ENCODE data around the gene PDZRN3. TPM values are rescaled to one million over a fixed set of nuclear protein-coding genes. Genes with fewer than 3 reads are reported as not detected.

The PDZRN3 gene
- total and polyA plus RNA-seq, 2 experiments from 2014 or later: 22.3 to 35.6 TPM

- no peak overlapping the region for H3K27ac ChIP-seq
- no peak overlapping the region for H3K9ac ChIP-seq
- H3F3A ChIP-seq (ENCODE audit: insufficient read depth): no peaks in the 10 kb centered on the region
- no peak for DNase-seq
- H3K27me3 ChIP-seq (replicated peaks; ENCODE audit: insufficient read depth): no peaks in the 10 kb centered on the region
- peaks cover 97% of the 10 kb centered on the region for H3K79me2 ChIP-seq (ENCODE audit: insufficient read depth)
- no peaks in the 10 kb centered on the region for H3K9me3 ChIP-seq (ENCODE audit: low read depth)
- 82% methylated on average over 11 of the region's 11 CpGs for WGBS, 2 experiments (ENCODE audit: low coverage in 1 of 2, low lambda C conversion rate in 2 of 2, missing lambda C conversion rate in 2 of 2)
- no peaks in the 10 kb centered on the region for H3K36me3 ChIP-seq (ENCODE audit: low read depth)
- in situ Hi-C loops (cut with MboI): no loop called here
- H2AFZ ChIP-seq: no peak overlapping the region
- no peak overlapping the region for H3K4me2 ChIP-seq (ENCODE audit: unreplicated experiment)
- H4K20me1 ChIP-seq (ENCODE audit: insufficient read depth): no peaks in the 10 kb centered on the region
- no peak overlapping the region for H3K4me3 ChIP-seq
- H3K9me2 ChIP-seq (ENCODE audit: insufficient read depth): no peaks in the 10 kb centered on the region
- peaks cover 16% of the 10 kb centered on the region; the same call in 1 of the 2 replicates for H3K4me1 ChIP-seq (ENCODE audit: insufficient read depth)
- TF ChIP-seq EZH2 (IDR thresholded peaks at IDR 0.05; ENCODE audit: insufficient read depth, poor library complexity, severe bottlenecking): no peak
- no peak for TF ChIP-seq EZH2phosphoT487 (IDR thresholded peaks at IDR 0.05; ENCODE audit: insufficient read depth, low read depth)
These were observed 197.6 kb downstream of the PDZRN3 start for GRCh38 chr3:73427048-73427706.

DNA sequence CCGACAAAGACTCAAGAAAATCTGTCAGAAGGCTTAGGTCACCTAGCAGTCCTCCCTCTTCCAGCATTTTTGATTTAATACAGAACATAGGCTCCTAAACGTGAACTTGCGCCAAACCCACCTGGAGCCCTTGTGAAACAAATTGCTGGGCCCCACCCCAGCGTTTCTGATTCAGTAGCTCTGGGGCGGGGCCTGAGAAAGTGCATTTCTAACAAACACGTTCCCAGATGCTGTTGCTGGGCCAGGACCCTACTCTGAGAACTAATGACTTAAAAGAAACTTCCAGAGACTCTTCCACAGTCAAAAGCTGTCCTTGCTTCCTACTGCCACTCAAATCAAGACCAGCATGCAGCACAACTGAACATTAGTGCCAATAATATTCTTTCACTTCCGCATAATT is 198.1 kb downstream of the PDZRN3 start:
- Histone ChIP-seq H3K36me3 (ENCODE audit: low read depth) (no peaks in the 10 kb centered on the region), H3K27ac (no peak overlapping the region), H3K9me3 (ENCODE audit: low read depth) (no peaks in the 10 kb centered on the region), H2AFZ (no peak overlapping the region), H3K4me1 (ENCODE audit: insufficient read depth) (peaks cover 10% of the 10 kb centered on the region; the same call in 1 of the 2 replicates), H3K27me3 (replicated peaks; ENCODE audit: insufficient read depth) (no peaks in the 10 kb centered on the region), H3K4me2 (ENCODE audit: unreplicated experiment) (no peak overlapping the region), H4K20me1 (ENCODE audit: insufficient read depth) (no peaks in the 10 kb centered on the region), H3K9me2 (ENCODE audit: insufficient read depth) (no peaks in the 10 kb centered on the region), H3K79me2 (ENCODE audit: insufficient read depth) (peaks cover 97% of the 10 kb centered on the region), H3K9ac (no peak overlapping the region), H3F3A (ENCODE audit: insufficient read depth) (no peaks in the 10 kb centered on the region), H3K4me3 (no peak overlapping the region)
- peak; percentile 17 for DNase-seq
- WGBS, 2 experiments (ENCODE audit: low coverage in 1 of 2, low lambda C conversion rate in 2 of 2, missing lambda C conversion rate in 2 of 2): 51 to 57% methylated on average over 7 of the region's 7 CpGs
- no peak for TF ChIP-seq EZH2 (IDR thresholded peaks at IDR 0.05; ENCODE audit: insufficient read depth, poor library complexity, severe bottlenecking)
- no peak for TF ChIP-seq EZH2phosphoT487 (IDR thresholded peaks at IDR 0.05; ENCODE audit: insufficient read depth, low read depth)
- in situ Hi-C loops (cut with MboI): no loop called here

DNA sequence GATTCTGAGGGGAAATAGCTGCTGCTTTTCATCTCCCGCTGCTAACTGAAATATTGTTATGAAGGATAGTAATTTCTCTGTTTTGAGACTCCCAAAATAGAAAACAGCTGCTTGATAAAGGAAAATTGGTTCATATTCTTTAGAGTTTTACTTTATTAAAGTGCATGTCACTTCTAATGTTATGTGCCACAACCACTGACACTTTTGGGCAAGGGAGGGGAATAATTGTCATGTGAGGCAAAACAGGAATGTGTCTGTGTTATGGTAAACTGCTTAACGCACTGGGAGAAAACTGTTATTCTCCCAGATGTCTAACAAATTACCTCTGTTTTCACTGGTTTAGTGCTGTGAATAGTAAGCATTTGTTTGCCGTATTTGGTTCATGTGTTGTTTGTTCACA is 201.6 kb downstream of the PDZRN3 start:
- WGBS, 2 experiments (ENCODE audit: low coverage in 1 of 2, low lambda C conversion rate in 2 of 2, missing lambda C conversion rate in 2 of 2): 37% methylated on average over 3 of the region's 3 CpGs
- no peak for DNase-seq

DNA sequence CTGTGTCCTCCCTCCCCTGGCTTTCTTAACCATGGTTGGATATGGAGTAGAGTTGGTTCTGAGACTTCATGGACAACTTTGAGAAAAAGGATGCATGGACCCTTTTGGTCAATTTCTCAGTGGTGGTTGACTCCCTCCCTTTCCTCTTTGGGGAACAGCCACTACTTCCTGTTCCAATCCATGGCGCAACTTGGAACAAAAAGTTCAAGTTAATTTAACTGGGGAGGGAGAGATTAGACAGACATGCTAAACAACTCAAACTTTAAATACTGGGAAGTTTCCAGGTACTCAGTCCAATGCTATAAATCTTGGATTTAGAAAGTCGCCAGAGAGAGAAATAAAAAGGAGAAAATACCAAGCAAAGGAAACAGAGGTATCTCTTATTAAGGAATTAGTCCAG is 202.2 kb downstream of the PDZRN3 start:
- H3K27ac ChIP-seq: no peak overlapping the region
- H3K36me3 ChIP-seq (ENCODE audit: low read depth): no peaks in the 10 kb centered on the region
- H3K4me2 ChIP-seq (ENCODE audit: unreplicated experiment): no peak overlapping the region
- in situ Hi-C loops (cut with MboI): no loop called here
- TF ChIP-seq EZH2 (IDR thresholded peaks at IDR 0.05; ENCODE audit: insufficient read depth, poor library complexity, severe bottlenecking) (no peak), EZH2phosphoT487 (IDR thresholded peaks at IDR 0.05; ENCODE audit: insufficient read depth, low read depth) (no peak)
- H3K79me2 ChIP-seq (ENCODE audit: insufficient read depth): peaks cover 79% of the 10 kb centered on the region
- 33 to 46% methylated on average over 2 of the region's 2 CpGs for WGBS, 2 experiments (ENCODE audit: low coverage in 1 of 2, low lambda C conversion rate in 2 of 2, missing lambda C conversion rate in 2 of 2)
- no peaks in the 10 kb centered on the region for H3K27me3 ChIP-seq (replicated peaks; ENCODE audit: insufficient read depth)
- no peak overlapping the region for H3K4me3 ChIP-seq
- no peaks in the 10 kb centered on the region for H3K9me3 ChIP-seq (ENCODE audit: low read depth)
- no peak for DNase-seq
- H3K9ac ChIP-seq: no peak overlapping the region
- H4K20me1 ChIP-seq (ENCODE audit: insufficient read depth): no peaks in the 10 kb centered on the region
- no peaks in the 10 kb centered on the region for H3K9me2 ChIP-seq (ENCODE audit: insufficient read depth)
- H3K4me1 ChIP-seq (ENCODE audit: insufficient read depth): peaks cover 31% of the 10 kb centered on the region
- no peak overlapping the region for H2AFZ ChIP-seq
- peaks cover 33% of the 10 kb centered on the region for H3F3A ChIP-seq (ENCODE audit: insufficient read depth)

More for the DNA sequence above, 201.6 kb downstream of the PDZRN3 start:
- Histone ChIP-seq H2AFZ (peak overlapping the region; percentile 42; the same call in 1 of the 2 replicates), H3K4me1 (ENCODE audit: insufficient read depth) (peaks cover 27% of the 10 kb centered on the region), H3K27ac (no peak overlapping the region), H4K20me1 (ENCODE audit: insufficient read depth) (no peaks in the 10 kb centered on the region), H3F3A (ENCODE audit: insufficient read depth) (peaks cover 28% of the 10 kb centered on the region), H3K4me3 (no peak overlapping the region), H3K79me2 (ENCODE audit: insufficient read depth) (peaks cover 78% of the 10 kb centered on the region), H3K9me2 (ENCODE audit: insufficient read depth) (no peaks in the 10 kb centered on the region), H3K36me3 (ENCODE audit: low read depth) (no peaks in the 10 kb centered on the region), H3K9ac (no peak overlapping the region), H3K27me3 (replicated peaks; ENCODE audit: insufficient read depth) (no peaks in the 10 kb centered on the region), H3K4me2 (ENCODE audit: unreplicated experiment) (no peak overlapping the region), H3K9me3 (ENCODE audit: low read depth) (no peaks in the 10 kb centered on the region)
- no peak for TF ChIP-seq EZH2 (IDR thresholded peaks at IDR 0.05; ENCODE audit: insufficient read depth, poor library complexity, severe bottlenecking)
- TF ChIP-seq EZH2phosphoT487 (IDR thresholded peaks at IDR 0.05; ENCODE audit: insufficient read depth, low read depth): no peak
- in situ Hi-C loops (cut with MboI): no loop called here
